RCC 7860 (cell line): ENCODE results near the gene CTBP1.

Experiments
- DNase-seq: peaks from one replicate; pipeline ENCODE4 v3.0.0-alpha.2; 2015; ENCODE audit warnings: low spot score
- FAIRE-seq: peaks from 2 replicates; lab custom pipeline; 2012; peaks lifted over from hg19 to GRCh38; lab: Jason Lieb, UNC

CTBP1 gene

GRCh38 chr4:1250921-1251772 is 2.2 kb upstream of the CTBP1 start:
- DNase-seq = no peak

GRCh38 chr4:1250527-1250812 is 1.5 kb upstream of the CTBP1 start:
- no peak for FAIRE-seq
- DNase-seq = no peak

More at GRCh38 chr4:1250921-1251772, 2.2 kb upstream of the CTBP1 start:
- FAIRE-seq = no peak

- DNase-seq (no peak), FAIRE-seq (no peak)
These were observed 999 bp upstream of the CTBP1 start for GRCh38 chr4:1249731-1250526.

- FAIRE-seq (no peak), DNase-seq (peak; percentile 68)
These were observed 309 bp upstream of the CTBP1 start for GRCh38 chr4:1249148-1249730.

GRCh38 chr4:1247864-1248244 is 1.1 kb downstream of the CTBP1 start:
- no peak for FAIRE-seq

GRCh38 chr4:1246901-1247863 is 1.7 kb downstream of the CTBP1 start:
- DNase-seq = no peak
- no peak for FAIRE-seq

More at GRCh38 chr4:1247864-1248244, 1.1 kb downstream of the CTBP1 start:
- DNase-seq = no peak

- no peak for FAIRE-seq
- no peak for DNase-seq
These were observed 2.6 kb downstream of the CTBP1 start for GRCh38 chr4:1246111-1246881.

GRCh38 chr4:1245481-1246051 is 3.4 kb downstream of the CTBP1 start:
- no peak for FAIRE-seq
- no peak for DNase-seq

- FAIRE-seq (no peak), DNase-seq (no peak)
These were observed 3.9 kb downstream of the CTBP1 start for GRCh38 chr4:1244978-1245471.

- DNase-seq = no peak
These were observed 4.6 kb downstream of the CTBP1 start for GRCh38 chr4:1244081-1244977.

GRCh38 chr4:1243451-1244080 is 5.4 kb downstream of the CTBP1 start:
- FAIRE-seq = no peak
- no peak for DNase-seq

More at GRCh38 chr4:1244081-1244977, 4.6 kb downstream of the CTBP1 start:
- FAIRE-seq = no peak

GRCh38 chr4:1242506-1243450 is 6.2 kb downstream of the CTBP1 start:
- no peak for FAIRE-seq
- DNase-seq = no peak

- FAIRE-seq (no peak), DNase-seq (no peak)
These were observed 6.9 kb downstream of the CTBP1 start for GRCh38 chr4:1241936-1242505.

GRCh38 chr4:1241466-1241935 is 7.4 kb downstream of the CTBP1 start:
- FAIRE-seq (no peak), DNase-seq (no peak)

GRCh38 chr4:1240721-1241465 is 8.0 kb downstream of the CTBP1 start:
- DNase-seq (no peak), FAIRE-seq (no peak)

GRCh38 chr4:1239950-1240307 is 9.0 kb downstream of the CTBP1 start:
- FAIRE-seq = no peak
- DNase-seq = no peak
